GM21381 (cell line): ENCODE measurements around the gene HGF.

Source experiments
- ATAC-seq: cut with Tn5 transposase; IDR thresholded peaks from one replicate; pipeline ENCODE4 v1.9.1; 2021; ENCODE audit warnings: mild to moderate bottlenecking, moderate library complexity; ENCODE audit not compliant: unreplicated experiment

HGF gene

GRCh38 chr7:81687062-81687461 lies 82.8 kb downstream of the HGF start:
- no peak for ATAC-seq

- no peak for ATAC-seq
Measured at GRCh38 chr7:81685270-81685868, 84.5 kb downstream of the HGF start.

- no peak for ATAC-seq
Measured at GRCh38 chr7:81684514-81685269, 85.2 kb downstream of the HGF start.

- ATAC-seq, result no peak
Measured at GRCh38 chr7:81684033-81684432, 85.8 kb downstream of the HGF start.

- ATAC-seq, result no peak
Measured at GRCh38 chr7:81682873-81683272, 87.0 kb downstream of the HGF start.

- no peak for ATAC-seq
Measured at GRCh38 chr7:81680120-81680519, 89.7 kb downstream of the HGF start.

- ATAC-seq, result no peak
Measured at GRCh38 chr7:81676813-81677212, 93.0 kb downstream of the HGF start.

GRCh38 chr7:81676105-81676811 lies 93.6 kb downstream of the HGF start:
- ATAC-seq, result no peak

GRCh38 chr7:81674431-81674830 lies 95.4 kb downstream of the HGF start:
- ATAC-seq, result no peak

- ATAC-seq, result no peak
Measured at GRCh38 chr7:81672872-81673271, 97.0 kb downstream of the HGF start.

- ATAC-seq, result no peak
Measured at GRCh38 chr7:81669476-81670105, 100.3 kb downstream of the HGF start.

- no peak for ATAC-seq
Measured at GRCh38 chr7:81666209-81666608, 103.6 kb downstream of the HGF start.

- ATAC-seq, result no peak
Measured at GRCh38 chr7:81665236-81665635, 104.6 kb downstream of the HGF start.

- no peak for ATAC-seq
Measured at GRCh38 chr7:81664304-81664703, 105.5 kb downstream of the HGF start.

GRCh38 chr7:81662531-81662930 lies 107.3 kb downstream of the HGF start:
- ATAC-seq, result no peak

- ATAC-seq, result no peak
Measured at GRCh38 chr7:81659697-81660395, 110.0 kb downstream of the HGF start.

GRCh38 chr7:81657551-81657950 lies 112.3 kb downstream of the HGF start:
- ATAC-seq, result no peak

- ATAC-seq, result no peak
Measured at GRCh38 chr7:81655271-81655670, 114.6 kb downstream of the HGF start.

GRCh38 chr7:81652225-81652624 lies 117.6 kb downstream of the HGF start:
- ATAC-seq, result no peak
